ENCODE data around the gene RABGGTB.
A peak's percentile ranks its signal among the peaks of the same experiment; 100 is the strongest.
"Not testable (repeated sequence)": the region's sequence is repeated elsewhere in the genome, so short reads cannot be mapped to it uniquely, and the experiment has no call there.

The RABGGTB gene

GRCh38 chr1:75785983-75786853 lies at the start of gene RABGGTB:
Gene RABGGTB (plus strand): TSS chr1:75786256. CDS start chr1:75786272, 16 bp downstream.
- peak; percentile 95 for DNase-seq

GRCh38 chr1:75742047-75742625 lies 43.9 kb upstream of the RABGGTB start:
- no peak for DNase-seq

DNA sequence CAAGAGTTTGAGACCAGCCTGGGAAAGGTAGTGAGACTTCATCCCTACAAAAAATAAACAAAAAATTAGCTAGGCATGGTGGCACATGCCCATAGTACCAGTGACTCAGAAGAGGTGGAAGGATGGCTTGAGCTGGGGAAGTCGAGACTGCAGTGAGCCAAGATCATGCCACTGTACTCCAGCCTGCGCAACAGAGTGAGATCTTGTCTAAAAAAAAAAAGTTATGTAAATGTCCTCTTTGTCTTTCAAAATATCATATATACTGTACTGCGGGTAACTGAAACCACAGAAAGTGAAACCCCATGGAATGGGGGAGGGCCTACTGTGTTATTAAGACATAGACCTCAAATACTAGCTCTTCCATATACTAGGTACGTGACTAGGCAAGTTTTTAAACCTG lies 40.8 kb upstream of the RABGGTB start:
- no peak for DNase-seq

- DNase-seq: not testable (repeated sequence)
Observed at GRCh38 chr1:75757210-75757609, 28.8 kb upstream of the RABGGTB start.

DNA sequence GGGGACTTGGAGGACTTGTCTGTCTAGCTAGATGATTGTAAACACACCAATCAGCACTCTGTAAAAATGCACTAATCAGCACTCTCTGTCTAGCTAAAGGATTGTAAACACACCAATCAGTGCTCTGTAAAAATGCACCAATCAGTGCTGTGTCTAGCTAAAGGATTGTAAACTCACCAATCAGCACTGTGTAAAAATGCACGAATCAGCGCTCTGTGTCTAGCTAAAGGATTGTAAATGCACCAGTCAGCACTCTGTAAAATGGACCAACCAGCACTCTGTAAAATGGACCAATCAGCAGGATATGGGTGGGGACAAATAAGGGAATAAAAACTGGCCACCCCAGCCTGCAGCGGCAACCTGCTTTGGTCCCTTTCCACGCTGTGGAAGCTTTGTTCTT lies 27.5 kb upstream of the RABGGTB start:
- not testable (repeated sequence) for DNase-seq

DNA sequence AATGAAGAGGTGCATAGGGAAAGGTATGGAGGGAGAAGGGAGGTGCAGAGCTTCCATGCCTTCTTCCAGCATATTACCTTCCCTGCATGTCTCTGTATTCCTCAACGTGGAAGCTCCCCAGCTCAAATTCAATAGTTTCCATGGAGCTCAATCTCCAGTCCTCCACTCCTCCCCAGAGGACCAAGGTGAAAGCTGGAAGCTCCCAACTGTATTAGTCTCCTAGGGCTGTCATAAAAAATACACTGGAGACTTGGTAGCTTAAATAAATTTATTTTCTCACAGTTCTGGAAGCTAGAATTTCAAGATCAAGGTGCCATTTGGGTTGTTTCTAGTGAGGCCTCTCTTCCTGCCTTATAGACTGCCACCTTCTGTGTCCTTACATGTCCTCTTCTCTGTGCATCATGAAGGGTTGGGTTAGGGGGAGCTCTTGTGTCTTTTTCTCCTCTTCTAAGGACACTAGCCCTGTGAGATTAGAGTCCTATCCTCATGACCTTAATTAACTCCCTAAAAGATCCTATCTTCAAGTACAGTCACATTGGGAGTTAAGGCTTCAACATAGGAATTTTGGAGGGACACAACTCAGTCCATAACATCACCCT lies 21.9 kb upstream of the RABGGTB start:
- DNase-seq: no peak

DNA sequence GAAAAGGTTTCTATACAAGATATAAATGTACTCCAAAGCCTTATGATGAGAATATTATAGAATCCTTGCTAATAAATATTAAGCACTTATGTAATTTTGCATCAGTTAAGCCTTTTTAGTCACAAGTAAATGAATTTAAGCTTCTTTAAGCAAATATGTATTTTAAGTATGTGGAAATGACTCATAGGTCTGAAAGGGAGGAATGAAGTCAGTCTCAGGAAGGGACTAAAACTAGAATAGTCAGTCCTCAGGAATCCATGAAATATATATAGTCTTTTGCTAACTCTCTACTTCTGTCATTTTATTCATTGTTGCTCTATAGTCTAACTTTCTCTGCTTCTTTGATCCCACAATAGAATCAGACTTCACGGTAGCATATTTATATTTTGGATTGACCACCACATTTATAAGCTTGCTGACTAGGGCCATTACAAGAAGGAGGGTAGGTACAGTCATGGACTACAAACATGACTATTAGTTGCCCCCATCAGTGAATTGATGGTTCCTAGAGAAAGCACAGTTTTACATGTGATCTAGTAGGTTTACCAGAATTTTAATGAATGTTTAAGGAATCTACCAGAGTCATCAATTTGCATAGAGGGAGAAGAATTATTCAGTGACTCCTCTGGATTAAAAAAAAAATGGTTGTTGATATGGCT lies 20.2 kb upstream of the RABGGTB start:
- no peak for DNase-seq

- no peak for DNase-seq
Observed at GRCh38 chr1:75768016-75768415, 18.0 kb upstream of the RABGGTB start.

GRCh38 chr1:75770761-75771160 lies 15.3 kb upstream of the RABGGTB start:
- DNase-seq: no peak

GRCh38 chr1:75771978-75772377 lies 14.1 kb upstream of the RABGGTB start:
- DNase-seq: no peak

- DNase-seq: not testable (repeated sequence)
Observed at GRCh38 chr1:75777812-75778211, 8.2 kb upstream of the RABGGTB start.

GRCh38 chr1:75778694-75779093 lies 7.4 kb upstream of the RABGGTB start:
- not testable (repeated sequence) for DNase-seq

GRCh38 chr1:75780183-75780582 lies 5.9 kb upstream of the RABGGTB start:
- not testable (repeated sequence) for DNase-seq

DNA sequence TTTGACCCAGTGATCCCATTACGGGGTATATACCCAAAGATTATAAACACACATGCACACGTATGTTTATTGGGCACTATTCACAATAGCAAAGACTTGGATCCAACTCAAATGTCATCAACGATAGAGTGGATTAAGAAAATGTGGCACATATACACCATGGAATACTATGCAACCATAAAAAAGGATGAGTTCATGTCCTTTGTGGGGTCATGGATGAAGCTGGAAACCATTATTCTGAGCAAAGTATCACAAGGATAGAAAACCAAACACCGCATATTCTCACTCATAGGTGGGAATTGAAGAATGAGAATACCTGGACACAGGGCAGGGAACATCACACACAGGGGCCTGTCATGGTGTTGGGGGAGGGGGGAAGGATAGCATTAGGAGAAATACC lies 2.1 kb upstream of the RABGGTB start:
- not testable (repeated sequence) for DNase-seq

- no peak for DNase-seq
Observed at GRCh38 chr1:75785320-75785982, 605 bp upstream of the RABGGTB start.

DNA sequence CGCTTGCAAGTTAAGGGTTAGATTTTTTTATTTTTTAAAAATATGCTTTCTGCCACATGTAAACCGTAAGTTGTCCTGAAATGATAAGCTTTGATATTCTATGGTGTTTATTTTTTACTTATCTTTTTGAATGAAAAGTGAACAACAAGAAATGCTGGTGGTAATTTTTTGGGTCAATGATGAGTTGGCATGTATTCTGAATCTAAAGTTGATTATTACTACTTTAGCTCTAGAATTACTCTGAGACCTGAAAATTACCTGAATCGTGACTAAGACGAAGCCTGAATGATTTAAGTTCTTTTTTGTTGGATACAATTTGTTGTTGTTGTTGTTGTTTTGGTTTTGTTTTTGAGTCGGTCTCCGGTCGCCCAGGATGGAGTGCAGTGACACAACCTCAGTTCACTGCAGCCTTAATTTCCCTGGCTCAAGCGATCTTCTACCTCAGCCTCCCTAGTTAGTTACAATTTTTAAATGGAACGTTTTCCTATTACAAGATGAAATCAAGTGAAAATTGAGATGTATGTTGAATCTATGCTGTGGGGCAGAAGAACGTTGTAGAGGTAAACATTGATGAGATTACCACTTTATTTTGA lies 941 bp downstream of the RABGGTB start:
- DNase-seq: no peak

GRCh38 chr1:75787524-75787923 lies 1.5 kb downstream of the RABGGTB start:
- DNase-seq: no peak

GRCh38 chr1:75789988-75790387 lies 3.9 kb downstream of the RABGGTB start:
- DNase-seq: no peak

GRCh38 chr1:75791022-75791421 lies 5.0 kb downstream of the RABGGTB start:
- no peak for DNase-seq

DNA sequence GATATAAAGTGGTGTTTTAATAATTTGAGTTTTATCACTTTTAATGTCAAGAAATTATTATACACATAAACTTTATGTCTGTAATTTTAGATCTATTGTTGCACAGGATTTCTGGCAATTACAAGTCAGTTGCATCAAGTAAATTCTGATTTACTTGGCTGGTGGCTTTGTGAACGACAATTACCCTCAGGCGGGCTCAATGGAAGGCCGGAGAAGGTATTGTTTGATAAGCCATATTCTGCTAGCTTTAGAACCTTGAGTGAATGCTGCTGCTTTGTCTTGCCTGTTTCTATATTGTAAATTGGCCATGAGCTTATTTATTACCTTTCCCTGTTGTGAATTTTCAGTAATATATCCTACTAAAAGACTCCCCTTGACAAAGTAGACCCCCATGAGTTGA lies 6.0 kb downstream of the RABGGTB start:
- no peak for DNase-seq

DNA sequence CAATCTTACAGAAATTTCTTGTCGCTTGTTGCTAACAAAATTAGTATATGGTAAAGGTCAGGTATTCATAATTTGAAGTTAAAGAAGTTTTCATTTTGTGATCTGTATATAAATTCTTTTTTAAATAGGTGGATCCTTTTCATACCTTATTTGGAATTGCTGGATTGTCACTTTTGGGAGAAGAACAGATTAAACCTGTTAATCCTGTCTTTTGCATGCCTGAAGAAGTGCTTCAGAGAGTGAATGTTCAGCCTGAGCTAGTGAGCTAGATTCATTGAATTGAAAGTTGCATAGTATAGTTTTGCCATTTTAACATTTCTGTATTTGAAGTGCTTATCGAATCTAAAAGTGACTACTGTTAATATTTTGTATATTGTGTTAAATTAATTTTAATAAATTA lies 8.3 kb downstream of the RABGGTB start:
- DNase-seq: no peak

DNA sequence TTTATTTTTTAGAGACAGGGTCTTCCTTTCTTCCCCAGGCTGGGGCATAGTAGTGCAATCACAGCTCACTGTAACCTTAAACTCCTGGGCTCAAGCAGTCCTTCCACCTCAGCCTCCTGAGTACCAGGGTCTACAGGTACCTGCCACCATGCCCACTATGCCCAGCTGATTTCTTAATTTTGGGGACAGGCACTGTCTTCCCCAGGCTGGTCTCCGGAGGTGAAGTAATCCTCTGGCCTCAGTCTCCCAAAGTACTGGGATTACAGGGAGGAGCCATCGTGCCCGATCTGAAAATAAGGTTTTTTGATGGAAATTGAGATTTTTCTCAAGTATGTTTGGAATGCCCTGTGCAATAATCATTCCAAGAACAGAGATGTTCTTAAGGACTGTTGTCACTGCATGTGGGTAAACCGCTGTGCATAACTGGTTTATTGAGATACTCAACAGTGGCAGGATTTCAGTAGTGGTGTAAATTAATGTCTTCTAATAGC lies 9.7 kb downstream of the RABGGTB start:
- no peak for DNase-seq

Measured in activated naive CD4-positive, alpha-beta T cell treated with anti-CD3 and anti-CD28 coated beads, Interleukin-2, amount 50 U/mL, for 16 hours (primary cell).